SU-DHL-6 (cell line): ENCODE results near the gene ANTXR2.

ENCODE experiments used
- H2AFZ ChIP-seq: fragments of 200-600 bp; sonication (generic); 2 replicates; pipeline ENCODE4 v1.6.1; 2014; ENCODE audit warnings: low read depth, mild to moderate bottlenecking, moderate library complexity, mixed read lengths, antibody characterized with exemption, low read length; ENCODE audit not compliant: severe bottlenecking
- H3F3A ChIP-seq: fragments of 200-600 bp; shearing (Covaris generic); 2 replicates; pipeline ENCODE4 v1.6.0; 2016; ENCODE audit warnings: antibody characterized with exemption, mild to moderate bottlenecking; ENCODE audit not compliant: insufficient read depth
- H3K27ac ChIP-seq: fragments of 200-600 bp; sonication (generic); 2 replicates; pipeline ENCODE4 v1.5.1; 2016; ENCODE audit warnings: low read depth, mild to moderate bottlenecking, low read length, moderate library complexity, mixed read lengths
- H3K27me3 ChIP-seq: fragments of 200-600 bp; sonication (generic), shearing (Covaris generic); 2 replicates; pipeline ENCODE4 v1.6.0; 2014; ENCODE audit warnings: mild to moderate bottlenecking, low read length
- H3K36me3 ChIP-seq: fragments of 200-600 bp; sonication (generic); 2 replicates; pipeline ENCODE4 v1.6.1; 2014; ENCODE audit warnings: mild to moderate bottlenecking, low read length, mixed read lengths
- H3K4me2 ChIP-seq: fragments of 300-600, 200-600 bp; shearing (Covaris generic), sonication (generic); 2 replicates; pipeline ENCODE4 v1.6.0; 2014; ENCODE audit warnings: low read length, low read depth, mild to moderate bottlenecking; ENCODE audit not compliant: poor library complexity, severe bottlenecking
- H3K4me3 ChIP-seq: fragments of 200-600 bp; sonication (generic); 2 replicates; pipeline ENCODE4 v1.5.1; 2014; ENCODE audit warnings: antibody characterized with exemption, low read length, mild to moderate bottlenecking, mixed read lengths; ENCODE audit not compliant: insufficient read depth, poor library complexity, severe bottlenecking
- H3K79me2 ChIP-seq: fragments of 200-600 bp; sonication (generic); 2 replicates; pipeline ENCODE4 v1.6.1; 2014; ENCODE audit warnings: mild to moderate bottlenecking, low read length, moderate library complexity; ENCODE audit not compliant: insufficient read depth
- H3K9ac ChIP-seq: fragments of 200-600 bp; sonication (generic); 2 replicates; pipeline ENCODE4 v1.7.0; 2014; ENCODE audit warnings: mild to moderate bottlenecking, low read length
- H3K9me2 ChIP-seq: fragments of 200-600 bp; sonication (generic); replicated peaks from 2 replicates; pipeline ENCODE4 v1.6.1; 2014; ENCODE audit warnings: low read length; ENCODE audit not compliant: insufficient read depth
- H3K9me3 ChIP-seq: fragments of 200-600 bp; sonication (generic); 2 replicates; pipeline ENCODE4 v1.6.1; 2014; ENCODE audit warnings: low read length, mixed read lengths; ENCODE audit not compliant: insufficient read depth
- H4K20me1 ChIP-seq: fragments of 200-600 bp; sonication (generic); 2 replicates; pipeline ENCODE4 v1.6.1; 2014; ENCODE audit warnings: low read depth, mild to moderate bottlenecking, antibody characterized with exemption, low read length, moderate library complexity, mixed read lengths
- CTCF ChIP-seq: fragments of 200-600 bp; sonication (generic); IDR thresholded peaks from one replicate; pipeline ENCODE4 v1.5.1; 2017; ENCODE audit warnings: antibody characterized with exemption, mild to moderate bottlenecking, low read length, moderate library complexity; ENCODE audit not compliant: insufficient read depth, poor library complexity, severe bottlenecking
- EZH2phosphoT487 ChIP-seq: fragments of 200-600 bp; sonication (generic), shearing (Covaris generic); conservative IDR thresholded peaks from 2 replicates; pipeline ENCODE4 v1.6.1; 2018; ENCODE audit warnings: mild to moderate bottlenecking, antibody characterized with exemption, low read length, moderate library complexity, mixed read lengths

ANTXR2 gene

GRCh38 chr4:79886557-79886956 is 186.5 kb downstream of the ANTXR2 start:
- no peaks in the 10 kb centered on the region for H3F3A ChIP-seq
- TF ChIP-seq EZH2phosphoT487 (no peak), CTCF (no peak)
- no peaks in the 10 kb centered on the region for H3K9me3 ChIP-seq
- H3K27ac ChIP-seq, result no peak overlapping the region
- H3K79me2 ChIP-seq, result no peaks in the 10 kb centered on the region
- H3K27me3 ChIP-seq, result no peaks in the 10 kb centered on the region
- no peak overlapping the region for H3K4me3 ChIP-seq
- no peaks in the 10 kb centered on the region for H4K20me1 ChIP-seq
- H2AFZ ChIP-seq, result no peak overlapping the region
- no peaks in the 10 kb centered on the region for H3K9me2 ChIP-seq
- no peak overlapping the region for H3K4me2 ChIP-seq
- H3K9ac ChIP-seq, result no peak overlapping the region
- H3K36me3 ChIP-seq, result no peaks in the 10 kb centered on the region

GRCh38 chr4:79886021-79886420 is 187.0 kb downstream of the ANTXR2 start:
- H3K79me2 ChIP-seq, result no peaks in the 10 kb centered on the region
- TF ChIP-seq CTCF, result no peak
- TF ChIP-seq EZH2phosphoT487, result no peak
- no peaks in the 10 kb centered on the region for H3F3A ChIP-seq
- no peak overlapping the region for H2AFZ ChIP-seq
- H3K4me2 ChIP-seq, result no peak overlapping the region
- no peak overlapping the region for H3K27ac ChIP-seq
- H3K4me3 ChIP-seq, result no peak overlapping the region
- H4K20me1 ChIP-seq, result no peaks in the 10 kb centered on the region
- no peak overlapping the region for H3K9ac ChIP-seq
- no peaks in the 10 kb centered on the region for H3K36me3 ChIP-seq
- H3K9me3 ChIP-seq, result no peaks in the 10 kb centered on the region
- H3K9me2 ChIP-seq, result no peaks in the 10 kb centered on the region
- H3K27me3 ChIP-seq, result no peaks in the 10 kb centered on the region

GRCh38 chr4:79883290-79883689 is 189.7 kb downstream of the ANTXR2 start:
- Histone ChIP-seq H3K27me3 (no peaks in the 10 kb centered on the region), H3K9me3 (no peaks in the 10 kb centered on the region), H3K27ac (no peak overlapping the region), H3K9me2 (no peaks in the 10 kb centered on the region), H3K9ac (no peak overlapping the region), H3K4me3 (no peak overlapping the region), H3K36me3 (no peaks in the 10 kb centered on the region), H3F3A (no peaks in the 10 kb centered on the region), H4K20me1 (no peaks in the 10 kb centered on the region), H2AFZ (no peak overlapping the region), H3K79me2 (no peaks in the 10 kb centered on the region), H3K4me2 (no peak overlapping the region)
- TF ChIP-seq EZH2phosphoT487 (no peak), CTCF (no peak)

GRCh38 chr4:79882806-79883205 is 190.2 kb downstream of the ANTXR2 start:
- TF ChIP-seq CTCF, result no peak
- no peak for TF ChIP-seq EZH2phosphoT487
- Histone ChIP-seq H3K79me2 (no peaks in the 10 kb centered on the region), H4K20me1 (no peaks in the 10 kb centered on the region)

More at GRCh38 chr4:79882806-79883205, 190.2 kb downstream of the ANTXR2 start:
- H2AFZ ChIP-seq, result no peak overlapping the region
- no peaks in the 10 kb centered on the region for H3K9me3 ChIP-seq
- H3K9ac ChIP-seq, result no peak overlapping the region
- no peak overlapping the region for H3K4me3 ChIP-seq
- no peak overlapping the region for H3K4me2 ChIP-seq
- H3K9me2 ChIP-seq, result no peaks in the 10 kb centered on the region
- no peak overlapping the region for H3K27ac ChIP-seq
- no peaks in the 10 kb centered on the region for H3K27me3 ChIP-seq
- H3F3A ChIP-seq, result no peaks in the 10 kb centered on the region
- H3K36me3 ChIP-seq, result no peaks in the 10 kb centered on the region
